Fibroblast of the aortic adventitia (primary cell): ENCODE measurements around the gene THADA. TPM values are rescaled to one million over a fixed set of nuclear protein-coding genes. Genes with fewer than 3 reads are reported as not detected.

Experiments
- DNase-seq: peaks from one replicate; pipeline ENCODE4 v3.0.0-alpha.2; 2010; ENCODE audit warnings: low read depth
- H3K4me3 ChIP-seq: 2 replicates; pipeline ENCODE4 v1.5.1; 2011; ENCODE audit warnings: low read depth, mild to moderate bottlenecking, control low read depth, low read length, moderate library complexity
- CTCF ChIP-seq: IDR thresholded peaks from 2 replicates; pipeline ENCODE4 v1.5.1; 2011; ENCODE audit warnings: mild to moderate bottlenecking, low read length, control low read depth, inconsistent platforms; ENCODE audit not compliant: insufficient read depth
- total RNA-seq: library from RNA; depleted of rRNA; stranded (reverse); fragments of >200 nt; gene quantifications from 2 replicates; pipeline ENCODE4 v1.2.3, GENCODE V29; 2012; ENCODE audit warnings: low replicate concordance

Gene THADA
- total RNA-seq, 1 donor = 34.6 TPM

GRCh38 chr2:43233218-43234212 is 362.3 kb downstream of the THADA start:
- no peak for TF ChIP-seq CTCF
- no peak overlapping the region for H3K4me3 ChIP-seq
- no peak for DNase-seq

GRCh38 chr2:43230951-43231827 is 364.6 kb downstream of the THADA start:
- DNase-seq = no peak
- no peak overlapping the region for H3K4me3 ChIP-seq
- TF ChIP-seq CTCF = no peak

- no peak for DNase-seq
- H3K4me3 ChIP-seq = no peak overlapping the region
- no peak for TF ChIP-seq CTCF
These were observed 365.4 kb downstream of the THADA start for GRCh38 chr2:43230351-43230885.

- no peak for TF ChIP-seq CTCF
- peak; percentile 32 for DNase-seq
- H3K4me3 ChIP-seq = no peak overlapping the region
These were observed 366.8 kb downstream of the THADA start for GRCh38 chr2:43228756-43229659.

- peak; percentile 52 for DNase-seq
- TF ChIP-seq CTCF = no peak
- H3K4me3 ChIP-seq = peak overlapping the region; percentile 11
These were observed 367.5 kb downstream of the THADA start for GRCh38 chr2:43228321-43228751.

GRCh38 chr2:43227830-43228281 is 368.0 kb downstream of the THADA start:
- peak overlapping the region; percentile 81 for H3K4me3 ChIP-seq
- peak; percentile 46 for TF ChIP-seq CTCF
- no peak for DNase-seq
